ENCODE results near the gene TACR1.

Gene TACR1

DNA sequence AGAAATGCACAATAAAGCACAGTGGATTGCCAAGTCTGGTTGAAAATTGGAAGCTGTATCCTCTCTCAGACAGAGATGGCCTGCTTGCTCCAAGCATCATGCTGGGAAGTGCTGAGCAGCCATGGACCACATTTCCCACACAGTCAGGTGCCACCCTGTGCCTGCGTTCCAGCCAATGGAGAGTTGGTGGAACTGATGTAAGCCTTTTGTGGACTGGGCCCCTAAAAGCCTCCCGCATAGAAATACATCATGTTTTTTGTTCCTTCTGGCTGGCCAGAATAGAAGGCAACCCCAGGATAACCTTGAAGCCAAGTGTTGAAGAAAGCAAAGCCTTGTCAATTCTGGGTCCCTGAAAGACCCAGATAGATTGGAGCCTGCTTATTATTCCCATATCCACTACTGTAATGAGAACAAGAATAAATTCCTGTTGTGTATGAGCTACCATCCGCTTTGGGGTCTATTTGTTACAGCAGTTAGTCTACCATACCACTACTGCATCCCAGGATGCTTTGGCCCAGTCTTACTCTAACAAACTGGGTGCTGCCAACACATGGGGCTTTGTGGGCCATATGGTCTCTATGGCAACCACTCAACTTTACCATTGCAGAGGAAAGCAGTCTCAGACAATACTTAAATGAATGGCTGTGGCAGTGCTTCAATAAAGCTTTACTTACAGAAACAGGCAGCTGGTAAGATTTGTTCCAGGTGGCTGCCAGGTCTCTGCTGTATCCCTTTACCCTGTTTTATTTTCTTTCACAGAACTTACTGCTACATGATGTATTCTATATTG, 175.5 kb downstream of the TACR1 start:
- no peak for DNase-seq
- Histone ChIP-seq H3K4me1 (no peaks in the 10 kb centered on the region), H3K36me3 (no peaks in the 10 kb centered on the region), H3K4me3 (ENCODE audit: low read depth, low read length) (no peak overlapping the region), H3K27me3 (no peaks in the 10 kb centered on the region), H3K9me3 (no peaks in the 10 kb centered on the region)
- TF ChIP-seq, protein P1, sequence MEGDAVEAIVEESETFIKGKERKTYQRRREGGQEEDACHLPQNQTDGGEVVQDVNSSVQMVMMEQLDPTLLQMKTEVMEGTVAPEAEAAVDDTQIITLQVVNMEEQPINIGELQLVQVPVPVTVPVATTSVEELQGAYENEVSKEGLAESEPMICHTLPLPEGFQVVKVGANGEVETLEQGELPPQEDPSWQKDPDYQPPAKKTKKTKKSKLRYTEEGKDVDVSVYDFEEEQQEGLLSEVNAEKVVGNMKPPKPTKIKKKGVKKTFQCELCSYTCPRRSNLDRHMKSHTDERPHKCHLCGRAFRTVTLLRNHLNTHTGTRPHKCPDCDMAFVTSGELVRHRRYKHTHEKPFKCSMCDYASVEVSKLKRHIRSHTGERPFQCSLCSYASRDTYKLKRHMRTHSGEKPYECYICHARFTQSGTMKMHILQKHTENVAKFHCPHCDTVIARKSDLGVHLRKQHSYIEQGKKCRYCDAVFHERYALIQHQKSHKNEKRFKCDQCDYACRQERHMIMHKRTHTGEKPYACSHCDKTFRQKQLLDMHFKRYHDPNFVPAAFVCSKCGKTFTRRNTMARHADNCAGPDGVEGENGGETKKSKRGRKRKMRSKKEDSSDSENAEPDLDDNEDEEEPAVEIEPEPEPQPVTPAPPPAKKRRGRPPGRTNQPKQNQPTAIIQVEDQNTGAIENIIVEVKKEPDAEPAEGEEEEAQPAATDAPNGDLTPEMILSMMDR (IDR thresholded peaks at IDR 0.05; ENCODE audit: low read depth, low read length): no peak

DNA sequence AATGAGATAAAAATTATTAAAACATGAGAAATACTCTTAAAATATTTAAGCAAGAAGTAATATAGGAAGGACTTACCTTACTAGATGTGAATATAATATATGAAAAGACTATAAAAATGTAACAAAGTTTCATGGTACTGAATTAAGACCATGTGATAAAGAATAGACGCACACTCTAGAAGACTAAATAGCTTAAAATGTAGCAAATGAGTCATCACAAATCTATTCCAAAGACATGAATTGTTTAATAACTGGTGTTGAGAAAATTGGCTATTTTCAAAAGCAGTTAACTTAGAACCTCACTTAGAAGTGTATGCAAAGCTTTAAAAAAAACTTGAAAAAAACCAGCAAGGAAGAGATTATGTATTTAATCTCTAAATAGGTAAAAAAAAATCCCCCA, 176.8 kb downstream of the TACR1 start:
- TF ChIP-seq, protein P1 (IDR thresholded peaks at IDR 0.05; ENCODE audit: low read depth, low read length): no peak
- Histone ChIP-seq H3K27me3 (no peaks in the 10 kb centered on the region), H3K9me3 (no peaks in the 10 kb centered on the region), H3K36me3 (no peaks in the 10 kb centered on the region), H3K4me3 (ENCODE audit: low read depth, low read length) (no peak overlapping the region), H3K4me1 (no peaks in the 10 kb centered on the region)
- DNase-seq: no peak

DNA sequence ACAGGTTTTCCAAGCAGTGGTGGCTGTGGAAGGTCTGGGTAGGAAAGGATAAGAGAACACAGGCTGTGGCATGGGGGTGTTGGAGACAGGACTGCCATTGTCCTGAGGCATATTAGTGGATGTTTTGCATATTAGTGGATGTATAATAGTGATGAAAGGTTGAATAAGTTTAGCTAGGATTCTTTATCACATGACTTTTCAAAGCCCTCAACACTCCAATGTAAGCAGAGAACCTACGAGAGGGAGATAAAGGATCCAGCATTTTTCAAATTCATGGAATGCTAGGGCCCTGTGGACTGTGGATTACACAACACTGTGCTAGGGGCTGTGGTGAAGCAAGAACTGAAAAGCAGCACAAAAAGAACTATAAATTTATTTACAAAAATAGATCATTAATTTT, 177.6 kb downstream of the TACR1 start:
- Histone ChIP-seq H3K4me1 (no peaks in the 10 kb centered on the region), H3K9me3 (no peaks in the 10 kb centered on the region), H3K36me3 (no peaks in the 10 kb centered on the region), H3K4me3 (ENCODE audit: low read depth, low read length) (no peak overlapping the region), H3K27me3 (no peaks in the 10 kb centered on the region)
- TF ChIP-seq, protein P1 (IDR thresholded peaks at IDR 0.05; ENCODE audit: low read depth, low read length): no peak
- no peak for DNase-seq

DNA sequence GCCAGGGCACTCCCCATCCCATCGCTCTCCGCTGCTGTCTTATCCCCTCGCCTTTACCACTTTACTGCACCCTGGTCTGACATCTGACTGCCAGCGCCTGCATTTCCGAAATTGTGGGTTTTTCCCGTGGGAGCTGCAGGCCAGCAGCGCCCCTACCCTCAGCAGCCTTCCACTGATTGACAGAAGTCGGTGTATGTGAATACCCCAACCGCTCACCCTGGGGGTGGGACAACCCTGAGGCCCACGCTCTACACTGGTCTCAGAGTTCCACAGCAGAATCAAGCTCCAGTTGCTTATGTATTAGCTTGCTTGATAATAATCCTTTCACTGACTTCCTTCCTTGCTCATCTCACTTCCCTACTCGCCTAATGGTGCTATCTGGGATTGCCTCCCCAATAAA, 178.8 kb downstream of the TACR1 start:
- H3K4me3 ChIP-seq (ENCODE audit: low read depth, low read length): no peak overlapping the region
- TF ChIP-seq, protein P1 (IDR thresholded peaks at IDR 0.05; ENCODE audit: low read depth, low read length): no peak
- no peaks in the 10 kb centered on the region for H3K4me1 ChIP-seq
- H3K27me3 ChIP-seq: no peaks in the 10 kb centered on the region
- H3K36me3 ChIP-seq: no peaks in the 10 kb centered on the region
- DNase-seq: no peak
- H3K9me3 ChIP-seq: no peaks in the 10 kb centered on the region

DNA sequence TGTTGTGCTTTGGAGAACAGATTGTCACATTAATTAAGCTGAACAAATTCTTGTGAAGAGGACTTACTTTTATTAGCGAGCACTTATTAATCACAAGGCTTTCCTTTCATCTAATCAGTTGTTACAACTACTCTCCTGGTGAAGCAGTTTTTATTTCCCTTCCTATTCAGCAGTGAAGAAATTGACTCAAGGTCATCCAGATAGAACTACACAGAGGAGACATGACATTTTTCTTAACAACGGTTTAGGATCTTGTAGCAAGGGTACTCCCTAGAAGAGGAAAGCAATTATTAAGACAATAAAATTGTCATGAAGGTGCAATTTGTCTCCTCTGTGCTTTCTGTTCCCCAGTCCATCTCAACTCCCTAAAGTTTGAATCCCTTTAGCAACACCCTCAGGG, 179.5 kb downstream of the TACR1 start:
- TF ChIP-seq, protein P1 (IDR thresholded peaks at IDR 0.05; ENCODE audit: low read depth, low read length): no peak
- no peaks in the 10 kb centered on the region for H3K4me1 ChIP-seq
- no peaks in the 10 kb centered on the region for H3K9me3 ChIP-seq
- no peak for DNase-seq
- no peaks in the 10 kb centered on the region for H3K27me3 ChIP-seq
- H3K4me3 ChIP-seq (ENCODE audit: low read depth, low read length): no peak overlapping the region
- no peaks in the 10 kb centered on the region for H3K36me3 ChIP-seq

DNA sequence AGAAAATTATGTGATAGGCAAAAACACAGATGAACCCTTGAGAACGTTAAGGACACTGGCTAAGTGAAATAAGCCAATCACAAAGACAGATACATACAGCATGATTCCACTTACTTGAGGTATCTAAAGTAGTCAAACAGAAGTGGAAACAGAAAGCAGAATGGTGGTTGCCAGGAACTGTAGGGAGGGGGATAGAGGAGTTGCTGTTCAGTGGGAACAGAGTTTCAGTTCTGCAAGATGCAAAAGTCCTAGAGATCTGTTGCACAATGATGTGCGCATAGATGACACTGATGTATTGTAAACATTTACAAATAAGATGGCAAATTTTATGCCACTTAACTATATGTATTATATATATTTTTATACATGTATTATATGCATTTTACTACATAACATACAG, 181.2 kb downstream of the TACR1 start:
- Histone ChIP-seq H3K36me3 (no peaks in the 10 kb centered on the region), H3K4me1 (no peaks in the 10 kb centered on the region), H3K9me3 (no peaks in the 10 kb centered on the region), H3K4me3 (ENCODE audit: low read depth, low read length) (no peak overlapping the region), H3K27me3 (no peaks in the 10 kb centered on the region)
- TF ChIP-seq, protein P1 (IDR thresholded peaks at IDR 0.05; ENCODE audit: low read depth, low read length): no peak
- no peak for DNase-seq
